GM21447 (cell line): ENCODE measurements around the gene RNU1-4.
"Not testable (repeated sequence)": the region's sequence is repeated elsewhere in the genome, so short reads cannot be mapped to it uniquely, and the experiment has no call there.

Experiments
- ATAC-seq: cut with Tn5 transposase; IDR thresholded peaks from one replicate; pipeline ENCODE4 v1.9.1; 2021; ENCODE audit not compliant: unreplicated experiment

Gene RNU1-4

GRCh38 chr1:16764820-16765655 lies 24.7 kb downstream of the RNU1-4 start:
- not testable (repeated sequence) for ATAC-seq

GRCh38 chr1:16765731-16766605 lies 25.7 kb downstream of the RNU1-4 start:
- ATAC-seq: not testable (repeated sequence)

GRCh38 chr1:16766689-16767256 lies 26.5 kb downstream of the RNU1-4 start:
- not testable (repeated sequence) for ATAC-seq

- ATAC-seq: not testable (repeated sequence)
These were observed 29.9 kb downstream of the RNU1-4 start for GRCh38 chr1:16770139-16770759.

- ATAC-seq: not testable (repeated sequence)
These were observed 30.7 kb downstream of the RNU1-4 start for GRCh38 chr1:16770896-16771446.

GRCh38 chr1:16772275-16773204 lies 32.2 kb downstream of the RNU1-4 start:
- not testable (repeated sequence) for ATAC-seq

- not testable (repeated sequence) for ATAC-seq
These were observed 32.9 kb downstream of the RNU1-4 start for GRCh38 chr1:16773205-16773596.

GRCh38 chr1:16773723-16774122 lies 33.4 kb downstream of the RNU1-4 start:
- not testable (repeated sequence) for ATAC-seq

GRCh38 chr1:16774773-16775172 lies 34.5 kb downstream of the RNU1-4 start:
- not testable (repeated sequence) for ATAC-seq

GRCh38 chr1:16775290-16775689 lies 35.0 kb downstream of the RNU1-4 start:
- not testable (repeated sequence) for ATAC-seq

GRCh38 chr1:16776248-16776647 lies 35.9 kb downstream of the RNU1-4 start:
- ATAC-seq: not testable (repeated sequence)

GRCh38 chr1:16776835-16777234 lies 36.5 kb downstream of the RNU1-4 start:
- not testable (repeated sequence) for ATAC-seq

GRCh38 chr1:16777821-16778220 lies 37.5 kb downstream of the RNU1-4 start:
- not testable (repeated sequence) for ATAC-seq

GRCh38 chr1:16779525-16779924 lies 39.2 kb downstream of the RNU1-4 start:
- not testable (repeated sequence) for ATAC-seq

GRCh38 chr1:16781033-16781432 lies 40.7 kb downstream of the RNU1-4 start:
- ATAC-seq: not testable (repeated sequence)

- ATAC-seq: not testable (repeated sequence)
These were observed 41.3 kb downstream of the RNU1-4 start for GRCh38 chr1:16781625-16782024.

GRCh38 chr1:16784955-16785354 lies 44.6 kb downstream of the RNU1-4 start:
- not testable (repeated sequence) for ATAC-seq

GRCh38 chr1:16786362-16786761 lies 46.0 kb downstream of the RNU1-4 start:
- ATAC-seq: not testable (repeated sequence)

GRCh38 chr1:16787175-16787574 lies 46.9 kb downstream of the RNU1-4 start:
- not testable (repeated sequence) for ATAC-seq
